HepG2 (cell line): ENCODE measurements around the gene CABP4. TPM values are rescaled to one million over a fixed set of nuclear protein-coding genes. Genes with fewer than 3 reads are reported as not detected.
A peak's percentile ranks its signal among the peaks of the same experiment; 100 is the strongest.

Experiments used
- ATAC-seq: fragments of 200-7000 bp; cut with Tn5 transposase; 3 replicates; pipeline ENCODE4 v1.9.1; 2020; ENCODE audit warnings: mild to moderate bottlenecking, moderate library complexity
- BruUV-seq: library from RNA; stranded (reverse); fragments of 400-500 nt; replicated peaks from 2 replicates; lab custom pipeline; 2021; lab: Mats Ljungman, UMichigan
- CTCF ChIA-PET: fragments of 300-600 bp; formaldehyde crosslinking; extraction: SDS; loops from one replicate; lab custom pipeline; 2021; ENCODE audit warnings: low total read pairs, inconsistent platforms, low intra/inter-chr PET ratio; lab: Yijun Ruan, JAX
- POLR2A ChIA-PET: fragments of 350-600 bp; sonication (Branson Sonifier 250); formaldehyde crosslinking; loops from one replicate; lab custom pipeline; 2020; ENCODE audit warnings: antibody characterized with exemption, inconsistent platforms; lab: Yijun Ruan, JAX
- DNase-seq: peaks from one replicate; pipeline ENCODE4 v3.0.0-alpha.2; 2015; ENCODE audit warnings: low spot score
- FAIRE-seq: peaks from 3 replicates; lab custom pipeline; 2011; peaks lifted over from hg19 to GRCh38; lab: Jason Lieb, UNC
- H2AFZ ChIP-seq: one replicate; pipeline ENCODE4 v1.6.1; 2011; ENCODE audit warnings: low read length, inconsistent platforms
- H3K27ac ChIP-seq: fragments of 300-600 bp; 3 replicates; pipeline ENCODE4 v1.8.0; 2011; ENCODE audit warnings: mixed run types, mild to moderate bottlenecking, mixed read lengths, low read length, inconsistent platforms; ENCODE audit not compliant: insufficient read depth; ENCODE audit errors: extremely low read length
- H3K27me3 ChIP-seq, 2 experiments: fragments of 200-600 bp in 1 of 2; 2 replicates in 1 of 2; 3 replicates in 1 of 2; pipeline versions ENCODE4 v1.6.0 to v1.8.0; 2011; ENCODE audit warnings: low read length in 2 of 2, mild to moderate bottlenecking in 2 of 2, moderate library complexity in 2 of 2, inconsistent platforms in 1 of 2; ENCODE audit not compliant: insufficient read depth in 2 of 2, control insufficient read depth in 1 of 2
- H3K36me3 ChIP-seq, 2 experiments: fragments of 200-600 bp in 1 of 2; replicated peaks in 1 of 2; 2 replicates in 1 of 2; 3 replicates in 1 of 2; pipeline versions ENCODE4 v1.5.1 to v1.8.0; 2011; ENCODE audit warnings: low read length in 2 of 2, inconsistent platforms in 1 of 2; ENCODE audit not compliant: insufficient read depth in 2 of 2, control insufficient read depth in 1 of 2
- H3K4me1 ChIP-seq: 2 replicates; pipeline ENCODE4 v1.5.1; 2012; ENCODE audit warnings: low read length, inconsistent platforms; ENCODE audit not compliant: insufficient read depth
- H3K4me2 ChIP-seq: 2 replicates; pipeline ENCODE4 v1.6.0; 2011; ENCODE audit warnings: low read depth, low read length, inconsistent platforms
- H3K4me3 ChIP-seq, 3 experiments: fragments of 200-600 bp in 1 of 3; sonication (generic), shearing (Covaris generic) in 1 of 3; replicated peaks in 1 of 3; 2 replicates each; pipeline ENCODE4 v1.5.1; 2011 to 2016; ENCODE audit warnings: low read length in 3 of 3, inconsistent platforms in 2 of 3, low read depth in 2 of 3, mild to moderate bottlenecking in 2 of 3, control low read depth in 1 of 3, mixed read lengths in 1 of 3; ENCODE audit not compliant: insufficient read depth in 1 of 3
- H3K79me2 ChIP-seq: one replicate; pipeline ENCODE4 v1.6.1; 2011; ENCODE audit warnings: low read length, inconsistent platforms; ENCODE audit not compliant: insufficient read depth
- H3K9ac ChIP-seq: 2 replicates; pipeline ENCODE4 v1.6.0; 2011; ENCODE audit warnings: mild to moderate bottlenecking, low read depth, low read length, inconsistent platforms; ENCODE audit not compliant: insufficient read depth
- H3K9me3 ChIP-seq: 2 replicates; pipeline ENCODE4 v1.5.1; 2012; ENCODE audit warnings: mild to moderate bottlenecking, low read length
- H4K20me1 ChIP-seq: 2 replicates; pipeline ENCODE4 v1.6.0; 2011; ENCODE audit warnings: inconsistent platforms, mild to moderate bottlenecking, low read length, moderate library complexity; ENCODE audit not compliant: insufficient read depth
- CAMTA2 ChIP-seq: sonication (generic); formaldehyde crosslinking; IDR thresholded peaks from 2 replicates; pipeline ENCODE4 v1.4.0; 2020; ENCODE audit warnings: mild to moderate bottlenecking, missing genetic modification reagents, borderline replicate concordance
- DNMT1 ChIP-seq: sonication (generic); formaldehyde crosslinking; IDR thresholded peaks from 2 replicates; pipeline ENCODE4 v1.5.1; 2020; ENCODE audit warnings: mild to moderate bottlenecking, missing genetic modification reagents
- EEA1 ChIP-seq: sonication (generic); formaldehyde crosslinking; IDR thresholded peaks from 2 replicates; pipeline ENCODE4 v1.5.1; 2020; ENCODE audit warnings: mild to moderate bottlenecking, missing genetic modification reagents, borderline replicate concordance
- GATAD1 ChIP-seq: IDR thresholded peaks from 2 replicates; pipeline ENCODE4 v1.6.1; 2016; ENCODE audit warnings: missing genetic modification reagents, missing compliant biosample characterization
- GTF3A ChIP-seq: sonication (generic); formaldehyde crosslinking; conservative IDR thresholded peaks from 2 replicates; pipeline ENCODE4 v1.4.0; 2020; ENCODE audit warnings: mild to moderate bottlenecking, missing genetic modification reagents
- HIVEP1 ChIP-seq: sonication (generic); formaldehyde crosslinking; IDR thresholded peaks from 2 replicates; pipeline ENCODE4 v1.4.0; 2020; ENCODE audit warnings: mild to moderate bottlenecking, missing genetic modification reagents
- RFX3 ChIP-seq: IDR thresholded peaks from 2 replicates; pipeline ENCODE4 v1.6.1; 2016; ENCODE audit warnings: missing biosample characterization, missing genetic modification reagents
- SP5 ChIP-seq: IDR thresholded peaks from 2 replicates; pipeline ENCODE4 v1.6.1; 2016; ENCODE audit warnings: low read depth, borderline replicate concordance
- SRSF9 ChIP-seq: fragments of 200-400 bp; formaldehyde crosslinking; IDR thresholded peaks from 2 replicates; pipeline ENCODE4 v1.6.1; 2018; ENCODE audit warnings: borderline replicate concordance, mild to moderate bottlenecking, low read depth, low read length; ENCODE audit not compliant: insufficient read depth, poor library complexity, severe bottlenecking
- SRY ChIP-seq: sonication (generic); formaldehyde crosslinking; IDR thresholded peaks from 2 replicates; pipeline ENCODE4 v1.8.0; 2022; ENCODE audit warnings: mild to moderate bottlenecking, missing genetic modification reagents
- ZNF501 ChIP-seq: sonication (generic); formaldehyde crosslinking; IDR thresholded peaks from 2 replicates; pipeline ENCODE4 v1.5.1; 2020; ENCODE audit warnings: mild to moderate bottlenecking, moderate library complexity, missing genetic modification reagents
- ZSCAN20 ChIP-seq: sonication (generic); formaldehyde crosslinking; IDR thresholded peaks from 2 replicates; pipeline ENCODE4 v1.4.0; 2020; ENCODE audit warnings: missing genetic modification reagents, mild to moderate bottlenecking, borderline replicate concordance
- WGBS: methylation state at CpG from one replicate; pipeline ENCODE4 v1.1.6; 2017; ENCODE audit warnings: low lambda C conversion rate; 5-methylcytosine and 5-hydroxymethylcytosine counted together
- in situ Hi-C: cut with HindIII; loops from 2 replicates; pipeline ENCODE4 v1.10.0; 2017; ENCODE audit warnings: low pct_unique_long_range_greater_than_20kb; ENCODE audit not compliant: extremely low pct_ligation_motif_present
- intact Hi-C: fragments of 100-400 bp; cut with micrococcal nuclease; formaldehyde crosslinking; loops from one replicate; pipeline ENCODE4 v1.10.0; 2022; ENCODE audit not compliant: unreplicated experiment
- polyA plus RNA-seq, 8 experiments: library from polyadenylated mRNA; depleted of rRNA in 3 of 8; stranded (reverse) in 7 of 8; unstranded in 1 of 8; fragments of >200 nt; fragmentation: Illumina TruSeq in 4 of 8; extraction: Trizol in 4 of 8; gene quantifications; 2 replicates each; pipeline versions ENCODE4 v1.2.1 to v1.2.3, GENCODE V29; 2011 to 2016; ENCODE audit warnings: low read depth in 4 of 8, missing spikeins in 1 of 8, mixed read lengths in 1 of 8; ENCODE audit not compliant: insufficient read depth in 1 of 8
- total RNA-seq, 5 experiments: library from RNA; depleted of rRNA; stranded (reverse); fragments of >200 nt; fragmentation: Illumina TruSeq; extraction: Trizol; gene quantifications; 2 replicates each; pipeline ENCODE4 v1.2.3, GENCODE V29; 2016; ENCODE audit warnings: low read depth in 1 of 5
- TF ChIP-seq, protein P1 (sequence below): sonication (generic); formaldehyde crosslinking; IDR thresholded peaks from 2 replicates; pipeline ENCODE4 v1.4.0; 2020; ENCODE audit warnings: missing genetic modification reagents, mild to moderate bottlenecking, borderline replicate concordance
- TF ChIP-seq, protein P2 (sequence below): sonication (generic); formaldehyde crosslinking; IDR thresholded peaks from 2 replicates; pipeline ENCODE4 v1.5.1; 2020; ENCODE audit warnings: mild to moderate bottlenecking, missing genetic modification reagents
- TF ChIP-seq, protein P3 (sequence below): sonication (generic); formaldehyde crosslinking; IDR thresholded peaks from 2 replicates; pipeline ENCODE4 v1.4.0; 2020; ENCODE audit warnings: missing genetic modification reagents, borderline replicate concordance

CABP4 gene
- total and polyA plus RNA-seq, 2 of the 13 experiments (the other 11 are each of a cell fraction or from before 2014, with no cell fraction given): not detected

DNA sequence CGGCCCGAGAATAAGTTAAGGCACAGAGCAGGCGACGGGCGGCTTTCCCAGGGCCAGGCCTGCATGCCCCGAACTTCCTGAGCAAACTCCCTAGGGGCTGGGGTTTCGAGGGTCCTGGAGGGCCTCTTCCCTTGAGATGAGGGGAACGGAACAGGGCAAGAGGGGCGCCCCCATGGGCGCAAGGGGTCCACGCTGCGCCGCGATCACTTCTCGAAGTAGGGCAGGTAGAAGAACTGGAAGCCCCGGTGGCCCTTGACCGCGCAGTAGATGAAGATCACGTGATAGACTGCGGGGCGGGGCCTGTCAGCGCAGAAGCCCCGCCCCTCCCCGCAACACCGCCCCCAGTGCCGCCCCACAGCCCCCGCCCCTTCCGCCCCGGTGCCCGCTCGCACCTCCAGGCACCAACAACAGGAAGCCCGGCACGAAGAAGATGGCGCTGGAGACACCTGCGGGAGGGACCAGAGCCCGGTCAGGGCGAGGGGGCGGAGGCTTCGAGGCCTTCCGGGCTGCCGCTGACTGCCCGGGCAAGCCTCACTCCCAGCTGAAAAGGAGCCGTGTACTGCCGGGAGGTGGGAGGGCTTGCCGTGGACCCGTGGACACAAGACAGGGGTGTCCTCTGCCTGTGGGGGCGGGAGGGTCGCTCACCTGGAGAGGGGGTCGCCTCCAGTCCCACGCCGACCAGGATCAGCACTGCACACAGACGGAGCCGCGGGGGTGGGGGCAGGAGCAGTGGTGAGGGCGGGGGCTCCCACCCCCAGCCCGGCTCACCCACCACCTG is 9.4 kb downstream of the CABP4 start:
- in situ Hi-C loops: loop anchor here (5.0 kb wide), 2 partner anchors 37 to 62 kb away; partner anchors contain the start of genes PPP1CA, RPS6KB2 and TBC1D10C
- TSS peak; percentile 85 for BruUV-seq
- TF ChIP-seq GATAD1 (CRISPR knock-in tag) (peak; percentile 71), RFX3 (CRISPR knock-in tag) (no peak), SP5 (CRISPR knock-in tag) (peak; percentile 42; the same call in 1 of the 2 replicates), GTF3A (CRISPR knock-in tag) (no peak), CAMTA2 (CRISPR knock-in tag) (no peak), SRY (CRISPR knock-in tag) (peak; percentile 4; the same call in 1 of the 2 replicates), EEA1 (peak; percentile 57; the same call in 1 of the 2 replicates), HIVEP1 (CRISPR knock-in tag) (0 out of 2 replicates have a peak, but pooled peaks have one; percentile 3), ZNF501 (no peak; the same call in 1 of the 2 replicates), SRSF9 (no peak), DNMT1 (CRISPR knock-in tag) (no peak), ZSCAN20 (CRISPR knock-in tag) (no peak)
- TF ChIP-seq, protein P1, sequence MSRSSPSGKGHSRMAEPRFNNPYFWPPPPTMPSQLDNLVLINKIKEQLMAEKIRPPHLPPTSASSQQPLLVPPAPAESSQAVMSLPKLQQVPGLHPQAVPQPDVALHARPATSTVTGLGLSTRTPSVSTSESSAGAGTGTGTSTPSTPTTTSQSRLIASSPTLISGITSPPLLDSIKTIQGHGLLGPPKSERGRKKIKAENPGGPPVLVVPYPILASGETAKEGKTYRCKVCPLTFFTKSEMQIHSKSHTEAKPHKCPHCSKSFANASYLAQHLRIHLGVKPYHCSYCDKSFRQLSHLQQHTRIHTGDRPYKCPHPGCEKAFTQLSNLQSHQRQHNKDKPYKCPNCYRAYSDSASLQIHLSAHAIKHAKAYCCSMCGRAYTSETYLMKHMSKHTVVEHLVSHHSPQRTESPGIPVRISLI (CRISPR knock-in tag): no peak
- TF ChIP-seq, protein P2, sequence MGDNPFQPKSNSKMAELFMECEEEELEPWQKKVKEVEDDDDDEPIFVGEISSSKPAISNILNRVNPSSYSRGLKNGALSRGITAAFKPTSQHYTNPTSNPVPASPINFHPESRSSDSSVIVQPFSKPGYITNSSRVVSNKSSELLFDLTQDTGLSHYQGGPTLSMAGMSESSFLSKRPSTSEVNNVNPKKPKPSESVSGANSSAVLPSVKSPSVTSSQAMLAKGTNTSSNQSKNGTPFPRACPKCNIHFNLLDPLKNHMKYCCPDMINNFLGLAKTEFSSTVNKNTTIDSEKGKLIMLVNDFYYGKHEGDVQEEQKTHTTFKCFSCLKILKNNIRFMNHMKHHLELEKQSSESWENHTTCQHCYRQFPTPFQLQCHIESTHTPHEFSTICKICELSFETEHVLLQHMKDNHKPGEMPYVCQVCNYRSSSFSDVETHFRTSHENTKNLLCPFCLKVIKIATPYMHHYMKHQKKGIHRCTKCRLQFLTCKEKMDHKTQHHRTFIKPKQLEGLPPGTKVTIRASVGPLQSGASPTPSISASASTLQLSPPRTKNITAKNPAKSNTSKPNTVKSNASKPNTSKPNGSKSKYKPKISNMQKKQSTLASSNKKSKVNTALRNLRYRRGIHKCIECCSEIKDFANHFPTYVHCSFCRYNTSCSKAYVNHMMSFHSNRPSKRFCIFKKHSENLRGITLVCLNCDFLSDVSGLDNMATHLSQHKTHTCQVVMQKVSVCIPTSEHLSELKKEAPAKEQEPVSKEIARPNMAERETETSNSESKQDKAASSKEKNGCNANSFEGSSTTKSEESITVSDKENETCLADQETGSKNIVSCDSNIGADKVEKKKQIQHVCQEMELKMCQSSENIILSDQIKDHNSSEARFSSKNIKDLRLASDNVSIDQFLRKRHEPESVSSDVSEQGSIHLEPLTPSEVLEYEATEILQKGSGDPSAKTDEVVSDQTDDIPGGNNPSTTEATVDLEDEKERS (CRISPR knock-in tag): peak; percentile 58; the same call in 1 of the 2 replicates
- TF ChIP-seq, protein P3, sequence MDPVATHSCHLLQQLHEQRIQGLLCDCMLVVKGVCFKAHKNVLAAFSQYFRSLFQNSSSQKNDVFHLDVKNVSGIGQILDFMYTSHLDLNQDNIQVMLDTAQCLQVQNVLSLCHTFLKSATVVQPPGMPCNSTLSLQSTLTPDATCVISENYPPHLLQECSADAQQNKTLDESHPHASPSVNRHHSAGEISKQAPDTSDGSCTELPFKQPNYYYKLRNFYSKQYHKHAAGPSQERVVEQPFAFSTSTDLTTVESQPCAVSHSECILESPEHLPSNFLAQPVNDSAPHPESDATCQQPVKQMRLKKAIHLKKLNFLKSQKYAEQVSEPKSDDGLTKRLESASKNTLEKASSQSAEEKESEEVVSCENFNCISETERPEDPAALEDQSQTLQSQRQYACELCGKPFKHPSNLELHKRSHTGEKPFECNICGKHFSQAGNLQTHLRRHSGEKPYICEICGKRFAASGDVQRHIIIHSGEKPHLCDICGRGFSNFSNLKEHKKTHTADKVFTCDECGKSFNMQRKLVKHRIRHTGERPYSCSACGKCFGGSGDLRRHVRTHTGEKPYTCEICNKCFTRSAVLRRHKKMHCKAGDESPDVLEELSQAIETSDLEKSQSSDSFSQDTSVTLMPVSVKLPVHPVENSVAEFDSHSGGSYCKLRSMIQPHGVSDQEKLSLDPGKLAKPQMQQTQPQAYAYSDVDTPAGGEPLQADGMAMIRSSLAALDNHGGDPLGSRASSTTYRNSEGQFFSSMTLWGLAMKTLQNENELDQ: no peak

More for the DNA sequence above, 9.4 kb downstream of the CABP4 start:
- peak overlapping the region; percentile 85 for H3K4me2 ChIP-seq
- FAIRE-seq (peak; percentile 37), ATAC-seq (peak; percentile 83), DNase-seq (peak; percentile 86)
- H3K9ac ChIP-seq: peak overlapping the region; percentile 73
- H3K36me3 ChIP-seq: no peaks in the 10 kb centered on the region
- H3K4me1 ChIP-seq: peaks cover 48% of the 10 kb centered on the region
- H3K4me3 ChIP-seq: peak overlapping the region; percentile 57 to 97 (median 80)
- WGBS: 20% methylated on average over 12 of the region's 56 CpGs
- H3K79me2 ChIP-seq: no peaks in the 10 kb centered on the region
- no peaks in the 10 kb centered on the region; a peak in 1 of 5 replicates for H3K27me3 ChIP-seq
- no peaks in the 10 kb centered on the region for H4K20me1 ChIP-seq
- intact Hi-C loops: no loop called here
- ChIA-PET POLR2A (interaction anchor here (0.6 to 2.5 kb wide), 12 partner anchors 9 to 186 kb away, joined by 3 to 16 read pairs (median 4); partner anchors contain the start of genes ACY3, AIP, CORO1B and PPP1CA), CTCF (no interaction called here)
- peak overlapping the region; percentile 71 for H3K27ac ChIP-seq
- H3K9me3 ChIP-seq: no peaks in the 10 kb centered on the region
- H2AFZ ChIP-seq: no peak overlapping the region
